GM23338 (cell line): Measurements from ENCODE around the gene NLRC5. TPM values are rescaled to one million over a fixed set of nuclear protein-coding genes. Genes with fewer than 3 reads are reported as not detected.

Experiments used
- ATAC-seq: fragments of 200-7000 bp; cut with Tn5 transposase; 3 replicates; pipeline ENCODE4 v1.9.1; 2020
- DNase-seq: peaks from one replicate; pipeline ENCODE4 v3.0.0-alpha.2; 2015; ENCODE audit warnings: low spot score
- H2AFZ ChIP-seq: fragments of 200-600 bp; sonication (generic); 2 replicates; pipeline ENCODE4 v1.8.0; 2016; ENCODE audit warnings: antibody characterized with exemption, mild to moderate bottlenecking, moderate library complexity
- H3F3A ChIP-seq: fragments of 200-600 bp; sonication (generic); replicated peaks from 2 replicates; pipeline ENCODE4 v1.8.0; 2017; ENCODE audit warnings: antibody characterized with exemption, mixed run types, low read depth
- H3K27ac ChIP-seq: fragments of 200-600 bp; sonication (generic); 2 replicates; pipeline ENCODE4 v1.6.1; 2016; ENCODE audit warnings: low read depth
- H3K27me3 ChIP-seq: fragments of 200-600 bp; sonication (generic); 2 replicates; pipeline ENCODE4 v1.8.0; 2016; ENCODE audit warnings: mild to moderate bottlenecking, mixed run types, moderate library complexity; ENCODE audit not compliant: insufficient read depth
- H3K36me3 ChIP-seq: fragments of 200-600 bp; sonication (generic); 2 replicates; pipeline ENCODE4 v1.8.0; 2016; ENCODE audit warnings: mild to moderate bottlenecking; ENCODE audit not compliant: insufficient read depth
- H3K4me1 ChIP-seq: fragments of 200-600 bp; sonication (generic); 2 replicates; pipeline ENCODE4 v1.8.0; 2016; ENCODE audit warnings: mild to moderate bottlenecking, moderate library complexity; ENCODE audit not compliant: insufficient read depth
- H3K4me2 ChIP-seq: fragments of 200-600 bp; sonication (generic); 2 replicates; pipeline ENCODE4 v1.7.1; 2017; ENCODE audit warnings: mixed run types
- H3K4me3 ChIP-seq: fragments of 200-600 bp; sonication (generic); 2 replicates; pipeline ENCODE4 v1.6.1; 2016; ENCODE audit warnings: mixed run types
- H3K79me2 ChIP-seq: fragments of 200-600 bp; sonication (generic); replicated peaks from 2 replicates; pipeline ENCODE4 v1.8.0; 2017; ENCODE audit warnings: mild to moderate bottlenecking; ENCODE audit not compliant: insufficient read depth
- H3K9me2 ChIP-seq: fragments of 200-600 bp; sonication (generic); 2 replicates; pipeline ENCODE4 v1.8.0; 2017; ENCODE audit not compliant: insufficient read depth
- H4K20me1 ChIP-seq: fragments of 200-600 bp; sonication (generic); replicated peaks from 2 replicates; pipeline ENCODE4 v1.8.0; 2017; ENCODE audit warnings: mild to moderate bottlenecking; ENCODE audit not compliant: insufficient read depth
- H3K27ac Mint-ChIP-seq: 2 replicates; pipeline ENCODE4 v1.8.0; 2020; ENCODE audit warnings: inconsistent platforms, mild to moderate bottlenecking, moderate library complexity, mixed read lengths
- H3K27me3 Mint-ChIP-seq: 3 replicates; pipeline ENCODE4 v1.8.0; 2022; ENCODE audit warnings: low read depth, mild to moderate bottlenecking, moderate library complexity, mixed read lengths, inconsistent platforms; ENCODE audit not compliant: insufficient read depth, poor library complexity
- H3K36me3 Mint-ChIP-seq: 3 replicates; pipeline ENCODE4 v1.8.0; 2021; ENCODE audit warnings: low read depth, mild to moderate bottlenecking, inconsistent platforms, moderate library complexity, mixed read lengths
- H3K4me1 Mint-ChIP-seq: 3 replicates; pipeline ENCODE4 v1.8.0; 2020; ENCODE audit warnings: mild to moderate bottlenecking, inconsistent platforms, mixed read lengths
- H3K4me3 Mint-ChIP-seq: 3 replicates; pipeline ENCODE4 v1.8.0; 2021; ENCODE audit warnings: moderate library complexity, mild to moderate bottlenecking, inconsistent platforms, mixed read lengths
- H3K9me3 Mint-ChIP-seq: 3 replicates; pipeline ENCODE4 v1.8.0; 2020; ENCODE audit warnings: moderate library complexity, mild to moderate bottlenecking, inconsistent platforms, mixed read lengths
- CREB1 ChIP-seq: fragments of 250-450 bp; sonication (Bioruptor Pico); IDR thresholded peaks from 2 replicates; pipeline ENCODE4 v1.5.0; 2020; ENCODE audit warnings: low read depth, mild to moderate bottlenecking, moderate library complexity
- CTCF ChIP-seq, 2 experiments: fragments of 200-600 bp in 1 of 2; sonication (generic) in 1 of 2; conservative IDR thresholded peaks; 2 replicates each; pipeline versions ENCODE4 v1.5.1 to v1.6.1; 2016 to 2017; ENCODE audit warnings: antibody characterized with exemption in 2 of 2, low read depth in 2 of 2, mild to moderate bottlenecking in 2 of 2, moderate library complexity in 1 of 2
- EZH2phosphoT487 ChIP-seq: fragments of 200-600 bp; sonication (generic); IDR thresholded peaks from one replicate; pipeline ENCODE4 v1.8.1; 2018; ENCODE audit warnings: antibody characterized with exemption; ENCODE audit not compliant: unreplicated experiment
- JUNB ChIP-seq: IDR thresholded peaks from one replicate; pipeline ENCODE4 v1.6.1; 2016; ENCODE audit warnings: antibody characterized with exemption; ENCODE audit not compliant: unreplicated experiment
- NANOG ChIP-seq: IDR thresholded peaks from 2 replicates; pipeline ENCODE4 v1.6.1; 2016; ENCODE audit warnings: antibody characterized with exemption, borderline replicate concordance
- STAT1 ChIP-seq: IDR thresholded peaks from one replicate; pipeline ENCODE4 v1.6.1; 2016; ENCODE audit warnings: antibody characterized with exemption; ENCODE audit not compliant: unreplicated experiment
- ZNF331 ChIP-seq: fragments of 250-450 bp; sonication (Bioruptor Pico); IDR thresholded peaks from 2 replicates; pipeline ENCODE4 v1.5.0; 2020; ENCODE audit warnings: low read depth, mild to moderate bottlenecking, moderate library complexity
- polyA plus RNA-seq: library from polyadenylated mRNA; unstranded; fragments of >200 nt; fragmentation: Nextera tagmentation; extraction: Ambion mirVana; gene quantifications from 2 replicates; pipeline ENCODE4 v1.2.1, GENCODE V29; 2016
- total RNA-seq: library from RNA; depleted of rRNA; stranded (reverse); fragments of >200 nt; shearing (Covaris generic); gene quantifications from 2 replicates; pipeline ENCODE4 v1.2.3, GENCODE V29; 2014
- TF ChIP-seq, protein P1 (sequence below): IDR thresholded peaks from one replicate; pipeline ENCODE4 v1.6.1; 2018; ENCODE audit warnings: antibody characterized with exemption; ENCODE audit not compliant: unreplicated experiment
- TF ChIP-seq, protein P2 (sequence below): fragments of 250-450 bp; sonication (Bioruptor Pico); IDR thresholded peaks from 2 replicates; pipeline ENCODE4 v1.5.0; 2020; ENCODE audit warnings: mild to moderate bottlenecking, moderate library complexity

Gene NLRC5
- total and polyA plus RNA-seq, 2 experiments from 2014 or later, result 2.3 to 3.9 TPM

DNA sequence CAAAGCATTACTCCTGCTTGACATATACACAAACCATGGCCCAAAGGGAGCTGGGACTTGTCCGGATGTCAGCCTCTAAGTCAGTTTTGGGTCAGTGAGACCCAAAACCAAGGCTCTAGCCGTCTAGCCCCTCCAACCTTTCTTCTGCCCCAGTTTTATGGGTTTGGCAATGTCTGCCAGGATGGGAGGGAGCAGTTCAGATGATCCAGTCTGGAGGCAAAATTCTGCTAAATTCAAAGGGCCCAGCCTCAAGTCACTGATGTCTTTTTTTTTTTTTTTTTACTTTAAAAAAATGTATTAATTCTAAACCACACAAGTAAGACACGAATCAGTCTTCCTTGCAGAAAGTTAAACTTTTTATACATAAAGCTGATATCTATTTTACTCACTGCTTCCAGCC, 8.6 kb downstream of the NLRC5 start:
- Histone ChIP-seq H3K36me3 (no peaks in the 10 kb centered on the region), H4K20me1 (no peaks in the 10 kb centered on the region), H3K27ac (no peak overlapping the region), H3K4me2 (no peak overlapping the region), H3K79me2 (no peaks in the 10 kb centered on the region), H3K9me2 (no peaks in the 10 kb centered on the region), H3F3A (no peaks in the 10 kb centered on the region), H2AFZ (no peak overlapping the region), H3K27me3 (no peaks in the 10 kb centered on the region), H3K4me3 (no peak overlapping the region), H3K4me1 (no peaks in the 10 kb centered on the region; the same call in 1 of the 2 replicates)
- no peak for TF ChIP-seq STAT1
- TF ChIP-seq NANOG, result no peak
- TF ChIP-seq CREB1, result no peak
- Mint-ChIP-seq H3K4me3 (no peak overlapping the region), H3K9me3 (no peaks in the 10 kb centered on the region), H3K27ac (no peak overlapping the region), H3K36me3 (no peaks in the 10 kb centered on the region), H3K4me1 (no peaks in the 10 kb centered on the region; the same call in 1 of the 3 replicates), H3K27me3 (peaks cover 11% of the 10 kb centered on the region)
- DNase-seq (no peak), ATAC-seq (no peak)

GRCh38 chr16:56998352-56998751, 9.0 kb downstream of the NLRC5 start:
- Histone ChIP-seq H3K79me2 (no peaks in the 10 kb centered on the region), H3K4me1 (no peaks in the 10 kb centered on the region; the same call in 1 of the 2 replicates), H3K9me2 (no peaks in the 10 kb centered on the region), H2AFZ (no peak overlapping the region), H4K20me1 (no peaks in the 10 kb centered on the region), H3K27ac (no peak overlapping the region), H3K27me3 (no peaks in the 10 kb centered on the region), H3K4me3 (no peak overlapping the region), H3K36me3 (no peaks in the 10 kb centered on the region), H3F3A (no peaks in the 10 kb centered on the region), H3K4me2 (no peak overlapping the region)
- Mint-ChIP-seq H3K4me1 (no peaks in the 10 kb centered on the region; the same call in 1 of the 3 replicates), H3K36me3 (no peaks in the 10 kb centered on the region), H3K4me3 (no peak overlapping the region), H3K27ac (no peak overlapping the region), H3K27me3 (peaks cover 11% of the 10 kb centered on the region), H3K9me3 (no peaks in the 10 kb centered on the region)
- no peak for ATAC-seq
- TF ChIP-seq JUNB (no peak), NANOG (no peak), CTCF (conservative IDR thresholded peaks at IDR 0.05; ENCODE audit: low read depth in 2 of 2) (no peak), EZH2phosphoT487 (no peak), STAT1 (no peak), ZNF331 (CRISPR knock-in tag) (no peak)
- TF ChIP-seq, protein P1, sequence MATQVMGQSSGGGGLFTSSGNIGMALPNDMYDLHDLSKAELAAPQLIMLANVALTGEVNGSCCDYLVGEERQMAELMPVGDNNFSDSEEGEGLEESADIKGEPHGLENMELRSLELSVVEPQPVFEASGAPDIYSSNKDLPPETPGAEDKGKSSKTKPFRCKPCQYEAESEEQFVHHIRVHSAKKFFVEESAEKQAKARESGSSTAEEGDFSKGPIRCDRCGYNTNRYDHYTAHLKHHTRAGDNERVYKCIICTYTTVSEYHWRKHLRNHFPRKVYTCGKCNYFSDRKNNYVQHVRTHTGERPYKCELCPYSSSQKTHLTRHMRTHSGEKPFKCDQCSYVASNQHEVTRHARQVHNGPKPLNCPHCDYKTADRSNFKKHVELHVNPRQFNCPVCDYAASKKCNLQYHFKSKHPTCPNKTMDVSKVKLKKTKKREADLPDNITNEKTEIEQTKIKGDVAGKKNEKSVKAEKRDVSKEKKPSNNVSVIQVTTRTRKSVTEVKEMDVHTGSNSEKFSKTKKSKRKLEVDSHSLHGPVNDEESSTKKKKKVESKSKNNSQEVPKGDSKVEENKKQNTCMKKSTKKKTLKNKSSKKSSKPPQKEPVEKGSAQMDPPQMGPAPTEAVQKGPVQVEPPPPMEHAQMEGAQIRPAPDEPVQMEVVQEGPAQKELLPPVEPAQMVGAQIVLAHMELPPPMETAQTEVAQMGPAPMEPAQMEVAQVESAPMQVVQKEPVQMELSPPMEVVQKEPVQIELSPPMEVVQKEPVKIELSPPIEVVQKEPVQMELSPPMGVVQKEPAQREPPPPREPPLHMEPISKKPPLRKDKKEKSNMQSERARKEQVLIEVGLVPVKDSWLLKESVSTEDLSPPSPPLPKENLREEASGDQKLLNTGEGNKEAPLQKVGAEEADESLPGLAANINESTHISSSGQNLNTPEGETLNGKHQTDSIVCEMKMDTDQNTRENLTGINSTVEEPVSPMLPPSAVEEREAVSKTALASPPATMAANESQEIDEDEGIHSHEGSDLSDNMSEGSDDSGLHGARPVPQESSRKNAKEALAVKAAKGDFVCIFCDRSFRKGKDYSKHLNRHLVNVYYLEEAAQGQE, result no peak
- TF ChIP-seq, protein P2, sequence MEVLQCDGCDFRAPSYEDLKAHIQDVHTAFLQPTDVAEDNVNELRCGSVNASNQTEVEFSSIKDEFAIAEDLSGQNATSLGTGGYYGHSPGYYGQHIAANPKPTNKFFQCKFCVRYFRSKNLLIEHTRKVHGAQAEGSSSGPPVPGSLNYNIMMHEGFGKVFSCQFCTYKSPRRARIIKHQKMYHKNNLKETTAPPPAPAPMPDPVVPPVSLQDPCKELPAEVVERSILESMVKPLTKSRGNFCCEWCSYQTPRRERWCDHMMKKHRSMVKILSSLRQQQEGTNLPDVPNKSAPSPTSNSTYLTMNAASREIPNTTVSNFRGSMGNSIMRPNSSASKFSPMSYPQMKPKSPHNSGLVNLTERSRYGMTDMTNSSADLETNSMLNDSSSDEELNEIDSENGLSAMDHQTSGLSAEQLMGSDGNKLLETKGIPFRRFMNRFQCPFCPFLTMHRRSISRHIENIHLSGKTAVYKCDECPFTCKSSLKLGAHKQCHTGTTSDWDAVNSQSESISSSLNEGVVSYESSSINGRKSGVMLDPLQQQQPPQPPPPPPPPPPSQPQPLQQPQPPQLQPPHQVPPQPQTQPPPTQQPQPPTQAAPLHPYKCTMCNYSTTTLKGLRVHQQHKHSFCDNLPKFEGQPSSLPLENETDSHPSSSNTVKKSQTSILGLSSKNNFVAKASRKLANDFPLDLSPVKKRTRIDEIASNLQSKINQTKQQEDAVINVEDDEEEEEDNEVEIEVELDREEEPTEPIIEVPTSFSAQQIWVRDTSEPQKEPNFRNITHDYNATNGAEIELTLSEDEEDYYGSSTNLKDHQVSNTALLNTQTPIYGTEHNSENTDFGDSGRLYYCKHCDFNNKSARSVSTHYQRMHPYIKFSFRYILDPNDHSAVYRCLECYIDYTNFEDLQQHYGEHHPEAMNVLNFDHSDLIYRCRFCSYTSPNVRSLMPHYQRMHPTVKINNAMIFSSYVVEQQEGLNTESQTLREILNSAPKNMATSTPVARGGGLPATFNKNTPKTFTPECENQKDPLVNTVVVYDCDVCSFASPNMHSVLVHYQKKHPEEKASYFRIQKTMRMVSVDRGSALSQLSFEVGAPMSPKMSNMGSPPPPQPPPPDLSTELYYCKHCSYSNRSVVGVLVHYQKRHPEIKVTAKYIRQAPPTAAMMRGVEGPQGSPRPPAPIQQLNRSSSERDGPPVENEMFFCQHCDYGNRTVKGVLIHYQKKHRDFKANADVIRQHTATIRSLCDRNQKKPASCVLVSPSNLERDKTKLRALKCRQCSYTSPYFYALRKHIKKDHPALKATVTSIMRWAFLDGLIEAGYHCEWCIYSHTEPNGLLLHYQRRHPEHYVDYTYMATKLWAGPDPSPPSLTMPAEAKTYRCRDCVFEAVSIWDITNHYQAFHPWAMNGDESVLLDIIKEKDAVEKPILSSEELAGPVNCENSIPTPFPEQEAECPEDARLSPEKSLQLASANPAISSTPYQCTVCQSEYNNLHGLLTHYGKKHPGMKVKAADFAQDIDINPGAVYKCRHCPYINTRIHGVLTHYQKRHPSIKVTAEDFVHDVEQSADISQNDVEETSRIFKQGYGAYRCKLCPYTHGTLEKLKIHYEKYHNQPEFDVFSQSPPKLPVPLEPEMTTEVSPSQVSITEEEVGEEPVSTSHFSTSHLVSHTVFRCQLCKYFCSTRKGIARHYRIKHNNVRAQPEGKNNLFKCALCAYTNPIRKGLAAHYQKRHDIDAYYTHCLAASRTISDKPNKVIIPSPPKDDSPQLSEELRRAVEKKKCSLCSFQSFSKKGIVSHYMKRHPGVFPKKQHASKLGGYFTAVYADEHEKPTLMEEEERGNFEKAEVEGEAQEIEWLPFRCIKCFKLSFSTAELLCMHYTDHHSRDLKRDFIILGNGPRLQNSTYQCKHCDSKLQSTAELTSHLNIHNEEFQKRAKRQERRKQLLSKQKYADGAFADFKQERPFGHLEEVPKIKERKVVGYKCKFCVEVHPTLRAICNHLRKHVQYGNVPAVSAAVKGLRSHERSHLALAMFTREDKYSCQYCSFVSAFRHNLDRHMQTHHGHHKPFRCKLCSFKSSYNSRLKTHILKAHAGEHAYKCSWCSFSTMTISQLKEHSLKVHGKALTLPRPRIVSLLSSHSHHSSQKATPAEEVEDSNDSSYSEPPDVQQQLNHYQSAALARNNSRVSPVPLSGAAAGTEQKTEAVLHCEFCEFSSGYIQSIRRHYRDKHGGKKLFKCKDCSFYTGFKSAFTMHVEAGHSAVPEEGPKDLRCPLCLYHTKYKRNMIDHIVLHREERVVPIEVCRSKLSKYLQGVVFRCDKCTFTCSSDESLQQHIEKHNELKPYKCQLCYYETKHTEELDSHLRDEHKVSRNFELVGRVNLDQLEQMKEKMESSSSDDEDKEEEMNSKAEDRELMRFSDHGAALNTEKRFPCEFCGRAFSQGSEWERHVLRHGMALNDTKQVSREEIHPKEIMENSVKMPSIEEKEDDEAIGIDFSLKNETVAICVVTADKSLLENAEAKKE (CRISPR knock-in tag), result no peak
- DNase-seq, result no peak
